SJSA1 (cell line): ENCODE measurements around the gene BAG2. TPM values are rescaled to one million over a fixed set of nuclear protein-coding genes. Genes with fewer than 3 reads are reported as not detected.

Experiments used
- DNase-seq, 2 experiments: peaks; one replicate each; pipeline ENCODE4 v3.0.0-alpha.2; 2015 to 2020; ENCODE audit warnings: low spot score in 2 of 2, low read depth in 1 of 2
- H3K27ac ChIP-seq: fragments of 250-450 bp; sonication (Bioruptor Pico); 2 replicates; pipeline ENCODE4 v1.5.1; 2020; ENCODE audit warnings: mild to moderate bottlenecking, moderate library complexity
- H3K27me3 ChIP-seq: fragments of 250-450 bp; sonication (Bioruptor Pico); replicated peaks from 2 replicates; pipeline ENCODE4 v1.5.1; 2020; ENCODE audit warnings: mild to moderate bottlenecking, moderate library complexity
- H3K36me3 ChIP-seq: fragments of 250-450 bp; sonication (Bioruptor Pico); 2 replicates; pipeline ENCODE4 v1.5.1; 2020; ENCODE audit warnings: mild to moderate bottlenecking
- H3K4me1 ChIP-seq: fragments of 250-450 bp; sonication (Bioruptor Pico); replicated peaks from 2 replicates; pipeline ENCODE4 v1.6.1; 2021; ENCODE audit warnings: mild to moderate bottlenecking
- H3K4me3 ChIP-seq: fragments of 250-450 bp; sonication (Bioruptor Pico); 2 replicates; pipeline ENCODE4 v1.5.1; 2020; ENCODE audit warnings: mild to moderate bottlenecking
- H3K9me3 ChIP-seq: fragments of 250-450 bp; sonication (Bioruptor Pico); replicated peaks from 2 replicates; pipeline ENCODE4 v1.5.1; 2020; ENCODE audit warnings: mild to moderate bottlenecking
- total RNA-seq: library from RNA; depleted of rRNA; stranded (reverse); fragments of >200 nt; shearing (Covaris generic); gene quantifications from 2 replicates; pipeline ENCODE4 v1.2.3, GENCODE V29; 2014

The BAG2 gene
- total RNA-seq, 1 experiment from 2014 or later: 32.8 TPM

- no peak for DNase-seq
- peaks cover 25% of the 10 kb centered on the region for H3K4me1 ChIP-seq
- no peaks in the 10 kb centered on the region for H3K27me3 ChIP-seq
- no peaks in the 10 kb centered on the region for H3K9me3 ChIP-seq
- H3K27ac ChIP-seq: no peak overlapping the region
- H3K4me3 ChIP-seq: no peak overlapping the region
- peaks cover 19% of the 10 kb centered on the region for H3K36me3 ChIP-seq
Measured at GRCh38 chr6:57158658-57159057, 13.5 kb upstream of the BAG2 start.

- peaks cover 25% of the 10 kb centered on the region for H3K4me1 ChIP-seq
- H3K27ac ChIP-seq: no peak overlapping the region
- H3K27me3 ChIP-seq: no peaks in the 10 kb centered on the region
- H3K9me3 ChIP-seq: no peaks in the 10 kb centered on the region
- DNase-seq: no peak
- H3K36me3 ChIP-seq: peaks cover 19% of the 10 kb centered on the region
- no peak overlapping the region for H3K4me3 ChIP-seq
Measured at GRCh38 chr6:57159127-57159526, 13.0 kb upstream of the BAG2 start.

- Histone ChIP-seq H3K36me3 (peaks cover 25% of the 10 kb centered on the region), H3K9me3 (no peaks in the 10 kb centered on the region), H3K4me3 (no peak overlapping the region), H3K4me1 (peaks cover 25% of the 10 kb centered on the region), H3K27ac (no peak overlapping the region), H3K27me3 (no peaks in the 10 kb centered on the region)
- no peak for DNase-seq
Measured at GRCh38 chr6:57162028-57162427, 10.1 kb upstream of the BAG2 start.

GRCh38 chr6:57162516-57162915 is 9.6 kb upstream of the BAG2 start:
- no peak for DNase-seq
- peaks cover 25% of the 10 kb centered on the region for H3K4me1 ChIP-seq
- peaks cover 25% of the 10 kb centered on the region for H3K36me3 ChIP-seq
- H3K27me3 ChIP-seq: no peaks in the 10 kb centered on the region
- no peaks in the 10 kb centered on the region for H3K9me3 ChIP-seq
- no peak overlapping the region for H3K4me3 ChIP-seq
- H3K27ac ChIP-seq: no peak overlapping the region

- Histone ChIP-seq H3K9me3 (no peaks in the 10 kb centered on the region), H3K27ac (no peak overlapping the region), H3K4me3 (no peak overlapping the region), H3K27me3 (no peaks in the 10 kb centered on the region), H3K4me1 (peaks cover 17% of the 10 kb centered on the region), H3K36me3 (peaks cover 25% of the 10 kb centered on the region)
- DNase-seq: no peak
Measured at GRCh38 chr6:57163956-57164355, 8.2 kb upstream of the BAG2 start.

GRCh38 chr6:57165080-57165479 is 7.0 kb upstream of the BAG2 start:
- H3K4me3 ChIP-seq: no peak overlapping the region
- DNase-seq: no peak
- no peaks in the 10 kb centered on the region for H3K9me3 ChIP-seq
- peaks cover 25% of the 10 kb centered on the region for H3K36me3 ChIP-seq
- peaks cover 16% of the 10 kb centered on the region for H3K4me1 ChIP-seq
- no peak overlapping the region for H3K27ac ChIP-seq
- H3K27me3 ChIP-seq: no peaks in the 10 kb centered on the region

- no peaks in the 10 kb centered on the region for H3K9me3 ChIP-seq
- peak overlapping the region; percentile 80 for H3K4me3 ChIP-seq
- no peaks in the 10 kb centered on the region for H3K27me3 ChIP-seq
- peak in 1 of 2 experiments; percentile 53 for DNase-seq
- H3K36me3 ChIP-seq: peaks cover 55% of the 10 kb centered on the region
- peak overlapping the region; percentile 82 for H3K27ac ChIP-seq
- H3K4me1 ChIP-seq: 0 out of 2 replicates have a peak, but pooled peaks cover 8% of the 10 kb centered on the region
Measured at GRCh38 chr6:57173056-57173885, 1.1 kb downstream of the BAG2 start.

- Histone ChIP-seq H3K27ac (peak overlapping the region; percentile 82), H3K4me1 (0 out of 2 replicates have a peak, but pooled peaks cover 8% of the 10 kb centered on the region), H3K36me3 (peaks cover 62% of the 10 kb centered on the region), H3K27me3 (no peaks in the 10 kb centered on the region), H3K4me3 (peak overlapping the region; percentile 80), H3K9me3 (no peaks in the 10 kb centered on the region)
- DNase-seq: peak; percentile 49 to 83
Measured at GRCh38 chr6:57173886-57174510, 1.9 kb downstream of the BAG2 start.

GRCh38 chr6:57174511-57174907 is 2.4 kb downstream of the BAG2 start:
- peak overlapping the region; percentile 80 for H3K4me3 ChIP-seq
- H3K27me3 ChIP-seq: no peaks in the 10 kb centered on the region
- 0 out of 2 replicates have a peak, but pooled peaks cover 8% of the 10 kb centered on the region for H3K4me1 ChIP-seq
- no peaks in the 10 kb centered on the region for H3K9me3 ChIP-seq
- H3K27ac ChIP-seq: peak overlapping the region; percentile 82
- H3K36me3 ChIP-seq: peaks cover 67% of the 10 kb centered on the region
- no peak for DNase-seq

- Histone ChIP-seq H3K36me3 (peaks cover 87% of the 10 kb centered on the region), H3K4me3 (no peak overlapping the region), H3K27ac (no peak overlapping the region), H3K9me3 (no peaks in the 10 kb centered on the region), H3K27me3 (no peaks in the 10 kb centered on the region), H3K4me1 (0 out of 2 replicates have a peak, but pooled peaks cover 10% of the 10 kb centered on the region)
- no peak for DNase-seq
Measured at GRCh38 chr6:57177545-57178265, 5.6 kb downstream of the BAG2 start.

GRCh38 chr6:57180596-57180995 is 8.5 kb downstream of the BAG2 start:
- H3K9me3 ChIP-seq: no peaks in the 10 kb centered on the region
- peaks cover 93% of the 10 kb centered on the region for H3K36me3 ChIP-seq
- H3K27me3 ChIP-seq: no peaks in the 10 kb centered on the region
- H3K27ac ChIP-seq: no peak overlapping the region
- H3K4me1 ChIP-seq: 0 out of 2 replicates have a peak, but pooled peaks cover 4% of the 10 kb centered on the region
- no peak overlapping the region for H3K4me3 ChIP-seq
- DNase-seq: no peak

- H3K4me1 ChIP-seq: 0 out of 2 replicates have a peak, but pooled peaks cover 4% of the 10 kb centered on the region
- H3K4me3 ChIP-seq: no peak overlapping the region
- peaks cover 91% of the 10 kb centered on the region for H3K36me3 ChIP-seq
- no peaks in the 10 kb centered on the region for H3K9me3 ChIP-seq
- DNase-seq: no peak
- H3K27ac ChIP-seq: no peak overlapping the region
- no peaks in the 10 kb centered on the region for H3K27me3 ChIP-seq
Measured at GRCh38 chr6:57182017-57182432, 9.9 kb downstream of the BAG2 start.

- no peak overlapping the region for H3K4me3 ChIP-seq
- H3K27ac ChIP-seq: no peak overlapping the region
- DNase-seq: no peak
- H3K36me3 ChIP-seq: peaks cover 86% of the 10 kb centered on the region
- no peaks in the 10 kb centered on the region for H3K27me3 ChIP-seq
- 0 out of 2 replicates have a peak, but pooled peaks cover 4% of the 10 kb centered on the region for H3K4me1 ChIP-seq
- no peaks in the 10 kb centered on the region for H3K9me3 ChIP-seq
Measured at GRCh38 chr6:57183336-57183735, 11.2 kb downstream of the BAG2 start.
